GM21737 (cell line): Measurements from ENCODE around the gene CUX1.

Experiments used
- ATAC-seq: cut with Tn5 transposase; IDR thresholded peaks from one replicate; pipeline ENCODE4 v1.9.1; 2021; ENCODE audit warnings: mild to moderate bottlenecking, moderate library complexity; ENCODE audit not compliant: unreplicated experiment

CUX1 gene

GRCh38 chr7:102061981-102062390 lies 244.6 kb downstream of the CUX1 start:
- peak; percentile 73 for ATAC-seq

DNA sequence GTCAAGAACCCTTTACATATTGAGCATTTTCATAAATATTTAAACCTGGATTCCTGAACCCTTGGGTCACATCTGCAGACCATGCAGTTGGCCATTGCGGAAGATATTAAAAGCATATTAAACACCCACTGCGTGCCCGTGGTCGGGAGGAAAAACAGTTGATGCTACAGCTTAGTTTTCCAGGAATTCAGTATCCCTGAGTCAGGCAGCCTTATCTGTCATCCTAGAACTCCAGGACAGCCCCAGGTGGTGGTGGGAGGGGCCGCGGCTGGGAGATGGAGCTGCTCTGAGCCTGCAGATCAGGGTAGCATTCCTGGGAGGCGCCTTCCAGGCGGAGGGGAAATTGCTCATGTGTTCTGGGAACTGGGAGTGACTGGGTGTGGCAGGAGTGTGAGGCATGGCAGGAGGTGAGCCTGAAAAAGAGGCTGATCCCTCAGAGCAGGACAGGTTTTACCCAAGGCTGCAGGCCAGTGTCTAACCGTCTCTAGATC lies 246.3 kb downstream of the CUX1 start:
- ATAC-seq: no peak

- ATAC-seq: no peak
Observed at GRCh38 chr7:102064361-102065025, 247.1 kb downstream of the CUX1 start.

GRCh38 chr7:102065226-102065625 lies 247.8 kb downstream of the CUX1 start:
- ATAC-seq: no peak

- no peak for ATAC-seq
Observed at GRCh38 chr7:102066476-102066875, 249.1 kb downstream of the CUX1 start.

DNA sequence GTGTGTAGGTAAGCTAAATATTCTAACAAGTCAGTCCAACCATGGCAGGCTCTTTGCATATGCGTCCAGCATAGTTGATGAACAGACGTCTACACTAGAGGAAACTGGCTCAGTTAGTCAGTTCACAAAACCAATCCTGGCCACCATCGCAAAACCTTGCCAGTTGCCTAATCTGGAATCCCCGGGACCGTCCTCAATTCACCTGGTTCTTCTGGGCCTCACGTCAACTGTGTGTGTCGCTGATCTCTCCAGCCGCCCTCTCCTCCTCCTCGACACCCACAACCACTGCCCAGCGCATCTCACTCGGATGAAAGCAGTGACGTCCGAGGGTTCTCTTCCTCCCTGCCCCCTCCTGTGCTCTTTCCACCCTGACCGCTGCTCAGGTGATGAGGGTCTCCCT lies 251.4 kb downstream of the CUX1 start:
- ATAC-seq: no peak

DNA sequence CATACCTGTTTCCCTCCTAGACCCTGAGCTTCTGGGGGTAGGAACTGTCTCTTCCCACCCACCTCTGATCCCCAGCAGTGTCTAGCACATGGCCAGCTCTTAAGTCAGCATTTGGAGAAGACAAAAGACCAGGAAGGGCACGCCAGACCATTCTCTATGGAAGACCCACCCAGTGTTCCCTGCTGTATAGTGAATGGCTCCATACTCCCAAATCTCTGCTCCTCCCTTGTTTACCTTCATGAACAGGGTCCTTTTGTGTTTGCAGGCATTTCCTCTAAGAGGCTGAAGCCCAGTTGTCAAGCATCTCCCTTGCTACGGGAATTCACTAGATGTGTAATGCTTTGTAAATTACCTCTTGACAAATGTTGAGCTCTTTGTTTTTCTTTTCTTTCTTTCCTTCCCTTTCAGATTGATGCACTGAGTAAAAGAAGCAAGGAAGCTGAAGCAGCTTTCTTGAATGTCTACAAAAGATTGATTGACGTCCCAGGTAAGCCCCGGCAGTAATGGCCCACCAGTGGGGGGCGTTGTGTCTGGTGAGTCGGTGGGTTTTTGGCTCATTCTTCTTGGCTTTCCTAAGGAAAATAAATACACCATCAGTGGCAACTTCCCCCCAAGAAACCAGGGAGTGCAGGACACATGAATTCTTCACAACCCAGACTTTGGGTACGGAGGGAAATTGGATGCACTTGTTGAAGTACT lies 252.7 kb downstream of the CUX1 start:
- ATAC-seq: no peak

GRCh38 chr7:102072003-102072402 lies 254.6 kb downstream of the CUX1 start:
- ATAC-seq: no peak

DNA sequence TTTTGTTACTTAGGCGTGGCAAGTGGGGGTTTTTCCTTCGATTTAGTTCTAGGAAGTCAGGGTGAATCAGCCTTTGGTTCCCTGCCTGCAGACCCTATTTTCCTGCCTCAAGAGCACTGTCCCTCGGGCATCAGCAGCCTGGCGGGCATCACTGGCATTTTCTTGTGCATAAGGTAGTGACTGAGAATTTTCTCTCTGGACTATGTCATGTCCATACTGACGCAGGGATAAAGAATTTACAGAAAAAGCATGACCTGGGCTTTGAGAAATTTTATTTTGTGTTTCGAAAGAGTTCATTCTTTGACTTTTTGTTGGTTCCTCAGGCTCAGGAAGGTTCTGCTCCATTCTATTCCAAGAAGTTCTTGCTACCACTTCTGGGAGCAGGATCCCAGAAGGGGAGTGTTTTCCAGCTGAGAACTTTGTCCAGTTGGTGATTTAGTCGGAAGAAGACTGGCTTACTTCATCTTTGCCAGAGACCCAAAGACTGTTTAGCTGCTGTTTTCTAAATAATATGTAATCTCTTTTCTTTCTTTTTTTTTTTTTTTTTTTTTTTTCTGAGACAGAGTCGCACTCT lies 255.3 kb downstream of the CUX1 start:
- ATAC-seq: no peak

GRCh38 chr7:102073931-102074880 lies 256.8 kb downstream of the CUX1 start:
- no peak for ATAC-seq

DNA sequence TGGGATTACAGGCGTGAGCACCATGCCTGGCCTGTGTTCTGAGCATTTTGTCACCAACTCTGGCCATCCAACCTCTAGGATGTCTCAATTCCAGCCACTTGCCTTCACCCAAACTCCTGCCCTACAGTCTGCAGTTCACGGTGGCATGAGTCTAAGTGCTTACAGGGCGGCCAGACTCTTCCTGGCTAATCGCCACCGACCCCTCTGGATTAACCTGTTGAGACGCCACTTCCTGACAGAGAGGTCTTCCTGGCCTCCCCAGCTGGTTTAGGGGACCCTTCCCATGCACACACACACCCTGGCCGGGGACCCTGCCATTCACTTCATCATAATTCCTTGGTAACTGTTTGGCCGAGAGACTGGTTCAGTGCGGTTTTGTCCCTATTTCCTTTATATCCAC lies 257.7 kb downstream of the CUX1 start:
- ATAC-seq: no peak

- no peak for ATAC-seq
Observed at GRCh38 chr7:102075553-102076135, 258.2 kb downstream of the CUX1 start.

DNA sequence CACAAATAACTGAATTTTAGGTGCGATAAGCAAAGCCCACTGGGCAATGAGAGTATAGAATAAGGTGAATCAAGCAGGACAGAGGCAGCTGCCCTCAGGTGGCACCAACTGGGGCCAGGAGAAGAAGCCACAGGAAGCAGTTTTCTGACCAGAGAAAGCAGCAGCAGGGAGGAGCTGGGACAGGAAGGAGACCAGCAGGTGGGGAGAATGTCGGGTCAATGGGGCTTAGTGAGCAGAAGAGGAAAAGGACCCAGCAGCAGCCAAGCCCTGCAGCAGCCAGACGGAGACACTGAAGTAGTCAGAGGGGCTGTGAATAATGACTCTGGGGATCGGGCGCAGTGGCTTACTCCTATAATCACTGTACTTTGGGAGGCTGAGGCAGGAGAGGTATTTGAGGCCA lies 259.7 kb downstream of the CUX1 start:
- no peak for ATAC-seq

DNA sequence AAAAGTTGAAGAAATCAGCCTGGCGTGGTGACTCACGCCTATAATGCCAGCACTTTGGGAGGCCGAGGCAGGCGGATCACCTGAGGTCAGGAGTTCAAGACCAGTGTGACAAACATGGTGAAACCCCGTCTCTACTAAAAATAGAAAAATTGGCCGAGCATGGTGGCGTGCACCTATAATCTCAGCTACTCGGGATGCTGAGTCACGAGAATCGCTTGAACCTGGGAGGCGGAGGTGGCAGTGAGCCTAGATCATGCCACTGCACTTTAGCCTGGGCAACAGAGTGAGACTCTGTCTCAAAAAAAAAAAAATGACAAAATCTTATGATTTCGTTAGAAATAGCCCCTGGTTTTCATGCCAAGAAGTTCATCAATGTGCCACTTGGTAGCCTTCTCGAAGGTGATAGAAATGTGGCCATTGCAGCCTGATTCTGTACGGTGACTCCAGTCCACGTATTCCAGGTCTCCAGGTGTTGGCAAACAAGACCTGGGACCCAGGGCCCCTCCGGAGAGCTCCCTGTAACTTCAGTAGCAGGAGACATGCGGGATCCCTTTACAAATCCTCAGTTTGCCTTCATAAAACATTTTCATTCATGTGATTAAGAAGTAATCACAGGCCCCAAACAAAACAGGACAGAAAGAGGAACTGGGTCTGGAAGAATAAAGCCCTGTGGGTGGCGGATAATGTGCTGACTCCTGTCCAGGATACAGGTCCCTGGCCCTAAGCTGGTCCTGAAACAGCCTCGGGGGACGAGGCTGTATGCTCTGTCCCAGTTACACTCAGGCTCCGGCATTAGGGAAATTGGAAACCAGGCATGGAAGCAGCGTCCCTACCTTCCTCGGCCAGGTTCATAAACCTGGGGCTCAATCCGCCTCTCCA lies 262.0 kb downstream of the CUX1 start:
- ATAC-seq: no peak

DNA sequence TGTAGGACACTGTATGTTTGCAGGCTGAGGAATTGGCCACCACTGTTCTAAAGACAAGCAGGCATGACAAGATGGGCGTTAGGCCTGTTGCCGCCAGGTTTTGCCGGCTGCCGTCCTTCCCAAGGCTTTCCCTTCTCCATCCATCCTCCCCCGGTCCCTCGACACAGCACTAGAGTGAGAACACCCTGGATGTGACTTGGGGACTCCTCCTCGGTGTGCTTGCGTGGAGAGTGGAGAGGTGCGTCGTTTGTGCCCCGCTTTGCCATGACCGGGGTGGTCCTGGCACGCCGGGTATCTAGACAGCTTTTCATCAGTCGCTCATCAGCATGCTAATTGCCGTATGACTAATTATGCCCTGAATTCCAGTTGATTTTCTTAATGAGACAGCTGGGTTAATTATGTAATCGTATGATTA lies 262.6 kb downstream of the CUX1 start:
- no peak for ATAC-seq

DNA sequence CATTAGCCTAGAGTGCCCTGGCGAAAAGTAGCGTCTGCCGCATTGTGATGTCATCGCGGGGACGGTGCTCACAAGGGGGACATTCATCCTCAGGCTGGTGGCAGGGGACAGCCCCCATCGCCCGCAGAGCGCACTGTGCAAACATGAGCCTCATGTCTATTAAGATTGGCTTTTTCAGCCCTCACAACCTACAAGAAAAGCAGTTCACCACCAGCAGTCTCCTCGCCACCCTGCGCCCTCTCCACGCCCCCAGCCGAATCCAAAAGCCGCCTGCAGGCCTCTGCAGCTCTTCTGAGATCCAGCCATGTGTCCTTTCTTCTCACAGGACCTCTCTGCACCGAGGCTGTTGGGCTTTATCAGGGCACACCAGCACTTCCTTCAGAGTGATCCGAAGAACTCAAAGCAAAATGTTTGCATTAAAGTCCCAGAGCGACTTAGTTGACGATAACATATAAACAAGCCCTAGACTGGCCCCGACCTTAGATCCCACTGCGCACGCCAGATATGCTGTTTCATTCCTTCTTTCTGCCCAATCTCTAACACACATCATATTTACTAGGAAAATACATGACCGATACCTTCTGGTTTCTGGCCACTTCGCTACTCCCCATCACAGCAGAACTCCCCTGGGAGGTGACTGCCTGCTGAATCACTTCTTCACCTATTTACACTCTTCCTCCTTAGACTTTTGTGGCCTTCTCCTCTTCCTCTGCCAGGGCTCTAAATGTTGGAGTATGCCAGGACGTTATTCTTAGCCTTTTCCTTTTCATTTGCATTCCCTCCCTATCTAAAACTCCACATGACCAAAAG lies 263.2 kb downstream of the CUX1 start:
- no peak for ATAC-seq

DNA sequence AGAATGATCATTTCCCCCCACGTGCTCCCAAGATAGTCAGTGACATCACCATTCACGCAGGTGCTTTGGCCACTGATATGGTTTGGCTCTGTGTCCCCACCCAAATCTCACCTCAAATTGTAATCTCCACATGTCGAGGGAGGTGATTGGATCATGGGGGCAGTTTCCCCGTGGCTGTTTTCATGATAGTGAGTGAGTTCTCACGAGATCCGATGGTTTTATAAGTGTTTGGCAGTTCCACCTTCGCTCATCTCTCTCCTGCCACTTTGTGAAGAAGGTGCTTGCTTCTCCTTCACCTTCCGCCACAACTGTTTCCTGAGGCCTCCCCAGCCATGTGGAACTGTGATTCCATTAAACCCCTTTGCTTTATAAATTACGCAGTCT lies 263.8 kb downstream of the CUX1 start:
- no peak for ATAC-seq

GRCh38 chr7:102082693-102083368 lies 265.4 kb downstream of the CUX1 start:
- no peak for ATAC-seq
